ENCODE results near the gene PAK5.

GRCh38 chr20:9508696-9509178 lies 330.1 kb downstream of the PAK5 start:
- TF ChIP-seq EZH2 (IDR thresholded peaks at IDR 0.05; ENCODE audit: low read length, missing control alignments): peak; percentile 79
- TF ChIP-seq, protein P1, sequence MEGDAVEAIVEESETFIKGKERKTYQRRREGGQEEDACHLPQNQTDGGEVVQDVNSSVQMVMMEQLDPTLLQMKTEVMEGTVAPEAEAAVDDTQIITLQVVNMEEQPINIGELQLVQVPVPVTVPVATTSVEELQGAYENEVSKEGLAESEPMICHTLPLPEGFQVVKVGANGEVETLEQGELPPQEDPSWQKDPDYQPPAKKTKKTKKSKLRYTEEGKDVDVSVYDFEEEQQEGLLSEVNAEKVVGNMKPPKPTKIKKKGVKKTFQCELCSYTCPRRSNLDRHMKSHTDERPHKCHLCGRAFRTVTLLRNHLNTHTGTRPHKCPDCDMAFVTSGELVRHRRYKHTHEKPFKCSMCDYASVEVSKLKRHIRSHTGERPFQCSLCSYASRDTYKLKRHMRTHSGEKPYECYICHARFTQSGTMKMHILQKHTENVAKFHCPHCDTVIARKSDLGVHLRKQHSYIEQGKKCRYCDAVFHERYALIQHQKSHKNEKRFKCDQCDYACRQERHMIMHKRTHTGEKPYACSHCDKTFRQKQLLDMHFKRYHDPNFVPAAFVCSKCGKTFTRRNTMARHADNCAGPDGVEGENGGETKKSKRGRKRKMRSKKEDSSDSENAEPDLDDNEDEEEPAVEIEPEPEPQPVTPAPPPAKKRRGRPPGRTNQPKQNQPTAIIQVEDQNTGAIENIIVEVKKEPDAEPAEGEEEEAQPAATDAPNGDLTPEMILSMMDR (conservative IDR thresholded peaks at IDR 0.05 in 1 of 2, IDR thresholded peaks at IDR 0.05 in 1 of 2; ENCODE audit: low read depth in 1 of 2, low read length in 2 of 2): no peak
